Colonic mucosa (tissue), 4 donors: ENCODE measurements around the gene GLIPR1L1. TPM values are rescaled to one million over a fixed set of nuclear protein-coding genes. Genes with fewer than 3 reads are reported as not detected.

Source experiments
- DNase-seq: peaks from one replicate; pipeline ENCODE4 v3.0.0-alpha.2; 2020
- H3K27ac ChIP-seq: fragments of 200-600 bp; one replicate; pipeline ENCODE4 v1.8.0; 2021
- H3K27me3 ChIP-seq: fragments of 200-600 bp; one replicate; pipeline ENCODE4 v1.8.0; 2021
- H3K36me3 ChIP-seq: fragments of 200-600 bp; one replicate; pipeline ENCODE4 v1.8.0; 2021
- H3K4me1 ChIP-seq: fragments of 200-600 bp; one replicate; pipeline ENCODE4 v1.8.0; 2021; ENCODE audit warnings: mild to moderate bottlenecking
- H3K4me3 ChIP-seq: fragments of 200-600 bp; one replicate; pipeline ENCODE4 v1.8.0; 2021
- H3K9ac ChIP-seq, 2 donors: one replicate each; pipeline ENCODE4 v1.7.0; 2013; ENCODE audit warnings: control low read depth in 2 of 2, low read depth in 2 of 2, low read length in 2 of 2
- H3K9me3 ChIP-seq: fragments of 200-600 bp; one replicate; pipeline ENCODE4 v1.8.0; 2021
- intact Hi-C: fragments of 100-400 bp; cut with DNase I; formaldehyde crosslinking; loops from one replicate; pipeline ENCODE4 v1.14.1; 2022
- total RNA-seq, 2 donors: library from RNA; stranded (reverse); fragmentation: NEBNext Ultra II Directional in 1 of 2; extraction: Animal tissue kit (Norgen Biotek cat#: 25700) in 1 of 2; gene quantifications; one replicate each; pipeline ENCODE4 v1.2.1, GENCODE V29; 2021
- TF ChIP-seq, protein P1 (sequence below): fragments of 200-600 bp; IDR thresholded peaks from one replicate; pipeline ENCODE4 v1.8.0; 2022; ENCODE audit warnings: antibody characterized with exemption, mild to moderate bottlenecking
- donor health status: healthy.
- donor health status: DM: no; HTN: no; CAD: no.
- donor health status: DM: no; HTN: no; CAD: no.

The GLIPR1L1 gene
- total RNA-seq, 2 donors from 2014 or later = not detected

- H3K36me3 ChIP-seq = no peaks in the 10 kb centered on the region
- no peak overlapping the region for H3K4me3 ChIP-seq
- no peaks in the 10 kb centered on the region for H3K9me3 ChIP-seq
- TF ChIP-seq, protein P1, sequence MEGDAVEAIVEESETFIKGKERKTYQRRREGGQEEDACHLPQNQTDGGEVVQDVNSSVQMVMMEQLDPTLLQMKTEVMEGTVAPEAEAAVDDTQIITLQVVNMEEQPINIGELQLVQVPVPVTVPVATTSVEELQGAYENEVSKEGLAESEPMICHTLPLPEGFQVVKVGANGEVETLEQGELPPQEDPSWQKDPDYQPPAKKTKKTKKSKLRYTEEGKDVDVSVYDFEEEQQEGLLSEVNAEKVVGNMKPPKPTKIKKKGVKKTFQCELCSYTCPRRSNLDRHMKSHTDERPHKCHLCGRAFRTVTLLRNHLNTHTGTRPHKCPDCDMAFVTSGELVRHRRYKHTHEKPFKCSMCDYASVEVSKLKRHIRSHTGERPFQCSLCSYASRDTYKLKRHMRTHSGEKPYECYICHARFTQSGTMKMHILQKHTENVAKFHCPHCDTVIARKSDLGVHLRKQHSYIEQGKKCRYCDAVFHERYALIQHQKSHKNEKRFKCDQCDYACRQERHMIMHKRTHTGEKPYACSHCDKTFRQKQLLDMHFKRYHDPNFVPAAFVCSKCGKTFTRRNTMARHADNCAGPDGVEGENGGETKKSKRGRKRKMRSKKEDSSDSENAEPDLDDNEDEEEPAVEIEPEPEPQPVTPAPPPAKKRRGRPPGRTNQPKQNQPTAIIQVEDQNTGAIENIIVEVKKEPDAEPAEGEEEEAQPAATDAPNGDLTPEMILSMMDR = no peak
- intact Hi-C loops = loop anchor here (10.0 kb wide), 1 partner anchor 500 kb away; no protein-coding TSS in a partner anchor
- DNase-seq = no peak
- no peak overlapping the region for H3K27ac ChIP-seq
- no peaks in the 10 kb centered on the region for H3K27me3 ChIP-seq
- no peak overlapping the region for H3K9ac ChIP-seq
- H3K4me1 ChIP-seq = no peaks in the 10 kb centered on the region
Observed at GRCh38 chr12:75294797-75295196, 39.7 kb upstream of the GLIPR1L1 start.

- Histone ChIP-seq H3K27me3 (no peaks in the 10 kb centered on the region), H3K9me3 (no peaks in the 10 kb centered on the region), H3K36me3 (no peaks in the 10 kb centered on the region), H3K4me3 (no peak overlapping the region), H3K4me1 (no peaks in the 10 kb centered on the region), H3K9ac (no peak overlapping the region), H3K27ac (no peak overlapping the region)
- intact Hi-C loops = no loop called here
- TF ChIP-seq, protein P1 = no peak
- DNase-seq = no peak
Observed at GRCh38 chr12:75302225-75302624, 32.2 kb upstream of the GLIPR1L1 start.

DNA sequence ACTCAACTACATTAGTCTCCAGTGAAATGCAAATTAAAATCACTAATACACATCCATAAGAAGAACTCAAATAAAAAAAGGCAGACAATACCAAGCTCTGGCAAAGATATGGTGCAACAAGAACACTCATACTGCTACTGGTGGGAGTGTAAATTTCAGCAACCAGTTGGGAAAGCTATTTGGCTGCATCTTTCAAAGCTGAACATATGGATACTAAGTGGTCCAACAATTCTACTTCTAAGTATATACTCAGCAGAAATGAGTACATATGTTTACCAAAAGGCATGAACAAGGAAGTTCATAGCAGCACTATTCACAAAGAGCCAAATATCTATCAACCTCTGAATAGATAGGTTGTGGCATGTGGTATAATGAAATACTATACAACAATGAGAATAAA lies 31.7 kb upstream of the GLIPR1L1 start:
- Histone ChIP-seq H3K4me3 (no peak overlapping the region), H3K27me3 (no peaks in the 10 kb centered on the region), H3K9ac (no peak overlapping the region), H3K4me1 (no peaks in the 10 kb centered on the region), H3K27ac (no peak overlapping the region), H3K9me3 (no peaks in the 10 kb centered on the region), H3K36me3 (no peaks in the 10 kb centered on the region)
- DNase-seq = no peak
- intact Hi-C loops = no loop called here
- TF ChIP-seq, protein P1 = no peak

- intact Hi-C loops = no loop called here
- TF ChIP-seq, protein P1 = no peak
- no peaks in the 10 kb centered on the region for H3K4me1 ChIP-seq
- H3K27me3 ChIP-seq = no peaks in the 10 kb centered on the region
- no peaks in the 10 kb centered on the region for H3K9me3 ChIP-seq
- no peak for DNase-seq
- H3K27ac ChIP-seq = no peak overlapping the region
- H3K9ac ChIP-seq = no peak overlapping the region
- no peak overlapping the region for H3K4me3 ChIP-seq
- no peaks in the 10 kb centered on the region for H3K36me3 ChIP-seq
Observed at GRCh38 chr12:75305412-75306332, 28.8 kb upstream of the GLIPR1L1 start.

DNA sequence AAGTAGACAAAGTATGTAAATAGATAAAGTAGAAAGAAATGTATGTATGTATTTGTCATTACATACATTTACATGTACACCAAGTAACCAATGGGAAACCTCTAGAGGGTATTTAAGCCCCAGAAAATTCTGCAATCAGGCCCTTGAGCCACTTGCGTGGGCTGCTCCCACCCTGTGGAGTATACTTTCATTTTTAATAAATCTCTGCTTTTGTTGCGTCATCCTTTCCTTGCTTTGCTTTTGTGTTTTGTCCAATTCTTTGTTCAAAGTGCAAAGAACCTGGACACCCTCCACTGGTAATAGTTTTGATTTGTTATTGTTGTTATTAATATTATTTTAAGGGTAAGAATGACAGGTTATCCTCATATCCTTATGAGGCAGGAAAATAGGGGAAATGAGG lies 26.2 kb upstream of the GLIPR1L1 start:
- Histone ChIP-seq H3K27ac (no peak overlapping the region), H3K9me3 (no peaks in the 10 kb centered on the region), H3K4me3 (no peak overlapping the region), H3K36me3 (no peaks in the 10 kb centered on the region), H3K9ac (no peak overlapping the region), H3K4me1 (no peaks in the 10 kb centered on the region), H3K27me3 (no peaks in the 10 kb centered on the region)
- intact Hi-C loops = no loop called here
- DNase-seq = no peak
- TF ChIP-seq, protein P1 = no peak
